Left lung (tissue), 10 donors: ENCODE data around the gene TNS3. TPM values are rescaled to one million over a fixed set of nuclear protein-coding genes. Genes with fewer than 3 reads are reported as not detected.
A peak's percentile ranks its signal among the peaks of the same experiment; 100 is the strongest.

Source experiments
- ATAC-seq: fragments of 200-7000 bp; cut with Tn5 transposase; one replicate; pipeline ENCODE4 v1.9.1; 2020; ENCODE audit warnings: moderate library complexity
- DNase-seq, 4 donors: peaks; one replicate each; pipeline ENCODE4 v3.0.0-alpha.2; 2013 to 2020
- H3K27ac ChIP-seq, 2 donors: fragments of 200-600 bp; sonication (generic) in 1 of 2; one replicate each; pipeline versions ENCODE4 v1.5.0 to v1.8.0; 2020 to 2021
- H3K27me3 ChIP-seq, 2 donors: fragments of 200-600 bp; sonication (generic) in 1 of 2; one replicate each; pipeline versions ENCODE4 v1.5.0 to v1.8.0; 2020 to 2021
- H3K36me3 ChIP-seq, 2 donors: fragments of 200-600 bp; sonication (generic) in 1 of 2; one replicate each; pipeline versions ENCODE4 v1.5.0 to v1.8.0; 2020 to 2021
- H3K4me1 ChIP-seq, 2 donors: fragments of 200-600 bp; one replicate each; pipeline ENCODE4 v1.8.0; 2021
- H3K4me3 ChIP-seq, 2 donors: fragments of 200-600 bp; sonication (generic) in 1 of 2; one replicate each; pipeline versions ENCODE4 v1.5.0 to v1.8.0; 2020 to 2021; ENCODE audit warnings: mild to moderate bottlenecking in 1 of 2
- H3K9me3 ChIP-seq, 2 donors: fragments of 200-600 bp; sonication (generic) in 1 of 2; one replicate each; pipeline versions ENCODE4 v1.5.0 to v1.8.0; 2020 to 2021
- intact Hi-C, 2 donors: fragments of 100-400 bp; cut with DNase I; formaldehyde crosslinking; loops; one replicate each; pipeline versions ENCODE4 v1.11.2 to v1.14.2; 2022
- polyA plus RNA-seq, 6 donors: library from polyadenylated mRNA; unstranded; fragments of 120-200 nt; gene quantifications; one replicate each; pipeline ENCODE4 v1.2.1, GENCODE V29; 2013; ENCODE audit not compliant: insufficient read length in 6 of 6
- total RNA-seq, 2 donors: library from RNA; stranded (reverse); fragmentation: NEBNext Ultra II Directional; extraction: Animal tissue kit (Norgen Biotek cat#: 25700); gene quantifications; one replicate each; pipeline ENCODE4 v1.2.1, GENCODE V29; 2021
- TF ChIP-seq, protein P1 (sequence below), 2 donors: fragments of 200-600 bp; sonication (generic) in 1 of 2; IDR thresholded peaks; one replicate each; pipeline versions ENCODE4 v1.5.0 to v1.8.0; 2021; ENCODE audit warnings: antibody characterized with exemption in 2 of 2
- donor health status: DM: no; HTN: yes; CAD: no.
- donor health status: DM: no; HTN: no; CAD: no.

The TNS3 gene
- total and polyA plus RNA-seq, 8 donors: 86.3 to 151 (median 97.8) TPM

DNA sequence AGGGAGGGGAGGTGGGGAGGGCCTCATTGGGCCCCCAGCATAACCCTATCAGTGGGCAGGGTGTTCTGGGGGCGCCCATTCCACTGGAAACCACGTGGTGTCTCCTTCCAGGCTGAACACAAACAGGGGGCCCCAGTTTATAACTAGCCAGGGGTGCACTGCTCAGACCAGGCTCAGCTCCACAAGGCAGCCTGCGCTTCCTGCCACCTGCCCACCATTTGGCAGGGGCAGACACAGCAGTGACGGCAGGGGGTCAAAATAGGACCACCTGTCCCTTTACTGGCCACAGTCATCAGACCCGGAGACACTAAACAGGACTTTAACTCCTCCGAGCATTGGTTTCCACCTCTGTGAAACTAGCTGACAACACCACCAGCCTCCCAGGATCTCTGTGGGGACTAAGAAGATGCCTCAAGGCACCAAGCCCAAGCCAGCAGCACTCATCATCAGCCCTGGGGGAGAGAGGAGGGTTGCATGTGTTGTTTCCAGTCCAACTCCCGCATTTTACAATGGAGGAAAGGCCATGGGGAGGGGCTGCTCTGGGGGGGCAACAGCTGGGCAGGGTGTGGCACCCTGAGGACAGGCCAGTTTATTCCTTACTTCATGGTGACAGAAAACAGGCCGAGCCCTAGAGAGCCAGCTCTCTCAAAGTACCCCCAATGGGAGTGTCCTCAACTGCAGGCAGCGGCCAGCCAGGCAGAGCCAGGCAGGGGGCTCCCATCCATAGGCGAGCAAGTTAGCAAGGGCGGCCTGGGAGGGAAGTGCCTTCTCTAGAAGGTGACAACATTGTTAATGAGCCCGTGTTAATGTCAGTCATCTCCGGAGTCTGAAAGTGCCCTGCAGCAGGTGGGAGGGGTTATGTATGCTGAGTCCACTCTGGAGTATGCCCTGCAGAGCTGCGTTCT, 127.6 kb downstream of the TNS3 start:
- H3K36me3 ChIP-seq: no peaks in the 10 kb centered on the region
- TF ChIP-seq, protein P1, sequence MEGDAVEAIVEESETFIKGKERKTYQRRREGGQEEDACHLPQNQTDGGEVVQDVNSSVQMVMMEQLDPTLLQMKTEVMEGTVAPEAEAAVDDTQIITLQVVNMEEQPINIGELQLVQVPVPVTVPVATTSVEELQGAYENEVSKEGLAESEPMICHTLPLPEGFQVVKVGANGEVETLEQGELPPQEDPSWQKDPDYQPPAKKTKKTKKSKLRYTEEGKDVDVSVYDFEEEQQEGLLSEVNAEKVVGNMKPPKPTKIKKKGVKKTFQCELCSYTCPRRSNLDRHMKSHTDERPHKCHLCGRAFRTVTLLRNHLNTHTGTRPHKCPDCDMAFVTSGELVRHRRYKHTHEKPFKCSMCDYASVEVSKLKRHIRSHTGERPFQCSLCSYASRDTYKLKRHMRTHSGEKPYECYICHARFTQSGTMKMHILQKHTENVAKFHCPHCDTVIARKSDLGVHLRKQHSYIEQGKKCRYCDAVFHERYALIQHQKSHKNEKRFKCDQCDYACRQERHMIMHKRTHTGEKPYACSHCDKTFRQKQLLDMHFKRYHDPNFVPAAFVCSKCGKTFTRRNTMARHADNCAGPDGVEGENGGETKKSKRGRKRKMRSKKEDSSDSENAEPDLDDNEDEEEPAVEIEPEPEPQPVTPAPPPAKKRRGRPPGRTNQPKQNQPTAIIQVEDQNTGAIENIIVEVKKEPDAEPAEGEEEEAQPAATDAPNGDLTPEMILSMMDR (IDR thresholded peaks at IDR 0.05): no peak
- no peak overlapping the region for H3K4me3 ChIP-seq
- peaks cover 18 to 62% of the 10 kb centered on the region in 2 donors for H3K4me1 ChIP-seq
- H3K9me3 ChIP-seq: no peaks in the 10 kb centered on the region
- H3K27ac ChIP-seq: peak overlapping the region; percentile 68 to 82
- DNase-seq (no peak), ATAC-seq (no peak)
- no peaks in the 10 kb centered on the region for H3K27me3 ChIP-seq
- intact Hi-C loops: no loop called here

DNA sequence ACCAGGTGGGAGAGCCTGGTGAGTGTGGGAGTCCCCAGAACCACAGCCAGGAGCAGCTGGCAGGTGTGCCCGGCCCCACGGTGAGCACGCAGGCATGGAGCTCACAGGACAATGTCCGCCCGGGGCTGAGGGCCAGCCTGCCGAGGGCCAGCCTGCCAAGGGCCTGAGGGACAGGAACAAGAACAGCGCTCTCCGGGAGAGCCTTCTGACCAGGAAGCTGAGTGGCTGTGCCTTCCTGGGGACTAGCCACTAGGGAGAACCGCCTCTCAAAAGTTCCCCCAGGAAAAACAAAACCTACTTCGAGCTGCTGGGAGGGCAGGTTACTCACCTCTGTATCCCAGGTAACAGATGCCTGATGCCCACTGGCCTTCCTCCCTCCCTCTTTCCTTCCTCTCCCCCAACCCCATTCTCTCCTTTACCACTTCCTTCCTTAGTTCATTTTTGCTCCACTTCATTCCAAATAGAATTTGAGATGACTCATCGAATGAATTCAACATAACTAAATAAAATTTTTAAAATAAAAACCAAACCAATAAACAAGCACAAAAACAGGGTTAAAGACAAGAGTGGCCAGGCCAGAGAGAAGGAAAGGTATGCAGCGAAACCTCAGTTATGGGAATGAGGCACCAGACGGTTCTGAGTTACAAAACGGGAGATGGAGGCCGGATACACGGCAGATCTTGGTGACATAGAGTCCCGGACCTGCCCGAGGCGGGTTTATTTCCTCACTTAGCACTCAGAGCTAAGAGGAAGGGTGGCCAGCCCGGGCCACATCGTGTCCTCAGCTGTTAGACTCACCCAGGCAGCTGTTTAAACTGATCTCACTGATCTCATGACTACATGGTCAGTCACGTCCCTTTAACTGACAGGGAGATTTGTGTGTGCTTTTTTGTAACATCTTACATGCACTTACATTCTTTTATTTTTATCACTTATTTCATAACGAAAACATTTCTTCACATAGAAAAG, 128.5 kb downstream of the TNS3 start:
- H3K4me1 ChIP-seq: peaks cover 18 to 60% of the 10 kb centered on the region in 2 donors
- H3K4me3 ChIP-seq: no peak overlapping the region
- intact Hi-C loops: no loop called here

DNA sequence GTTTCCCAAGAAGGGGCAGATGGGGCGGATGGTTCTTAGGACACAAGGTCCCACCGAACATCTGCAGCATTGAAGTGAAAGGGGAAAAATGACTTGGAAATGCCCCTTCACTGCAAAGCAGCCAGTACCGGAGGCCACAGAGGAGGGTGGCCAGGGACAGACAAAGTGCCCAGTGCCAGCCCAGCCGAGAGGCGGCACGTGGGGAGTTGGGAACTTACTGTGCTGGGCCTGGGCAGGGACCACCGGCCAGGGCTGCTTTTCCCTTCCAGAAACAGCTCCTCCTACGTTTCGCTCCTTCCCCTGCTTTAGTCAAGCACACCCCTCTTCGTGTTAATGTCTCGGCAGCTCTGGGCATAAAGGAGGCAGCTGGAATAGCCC, 129.2 kb downstream of the TNS3 start:
- H3K27ac ChIP-seq: peak overlapping the region; percentile 68 to 82
- intact Hi-C loops: no loop called here
- H3K9me3 ChIP-seq: no peaks in the 10 kb centered on the region
- TF ChIP-seq, protein P1 (IDR thresholded peaks at IDR 0.05): no peak
- peaks cover 18 to 54% of the 10 kb centered on the region in 2 donors for H3K4me1 ChIP-seq
- H3K36me3 ChIP-seq: peaks cover 0 to 3% of the 10 kb centered on the region in 2 donors
- H3K27me3 ChIP-seq: no peaks in the 10 kb centered on the region
- no peak overlapping the region for H3K4me3 ChIP-seq
- no peak for DNase-seq
- ATAC-seq: peak; percentile 2

More for the DNA sequence above, 128.5 kb downstream of the TNS3 start:
- Histone ChIP-seq H3K36me3 (peaks cover 0 to 3% of the 10 kb centered on the region in 2 donors), H3K9me3 (no peaks in the 10 kb centered on the region), H3K27ac (peak overlapping the region; percentile 68 to 82), H3K27me3 (no peaks in the 10 kb centered on the region)
- TF ChIP-seq, protein P1 (IDR thresholded peaks at IDR 0.05): no peak
- DNase-seq (peak; percentile 37 to 84 (median 72)), ATAC-seq (peak; percentile 79)

DNA sequence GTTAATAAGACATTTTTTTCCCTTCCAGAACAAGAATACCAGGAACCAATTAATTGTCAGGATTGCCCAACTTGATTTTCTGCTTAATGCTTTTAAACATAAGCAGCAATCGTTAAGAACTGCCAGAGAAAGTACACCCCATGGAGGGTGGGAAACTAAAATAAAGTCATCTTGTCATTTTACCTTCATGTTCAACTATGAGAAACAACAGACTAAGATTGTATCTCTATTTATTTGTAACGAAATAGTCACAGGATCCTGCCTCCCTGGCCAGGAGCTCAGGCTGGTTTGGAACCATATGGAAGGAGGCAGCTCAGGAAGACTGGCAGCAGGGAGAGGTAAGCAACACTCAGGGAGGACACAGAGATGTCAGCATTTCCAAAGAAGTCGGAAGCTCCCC, 129.6 kb downstream of the TNS3 start:
- Histone ChIP-seq H3K4me3 (peak overlapping the region in 1 of 2 donors; percentile 2), H3K36me3 (peaks cover 0 to 3% of the 10 kb centered on the region in 2 donors), H3K9me3 (no peaks in the 10 kb centered on the region), H3K4me1 (peaks cover 18 to 52% of the 10 kb centered on the region in 2 donors), H3K27me3 (no peaks in the 10 kb centered on the region), H3K27ac (peak overlapping the region; percentile 68 to 82)
- DNase-seq (no peak), ATAC-seq (no peak)
- TF ChIP-seq, protein P1 (IDR thresholded peaks at IDR 0.05): no peak
- intact Hi-C loops: no loop called here
